ENCODE measurements around the gene BHMT. TPM values are rescaled to one million over a fixed set of nuclear protein-coding genes. Genes with fewer than 3 reads are reported as not detected.

Gene BHMT
- total and polyA plus RNA-seq, 12 donors, result 0.23 to 1.6 (median 0.57) TPM; not detected in 1

- 57 to 78% (median 63%) methylated on average over 3 of the region's 3 CpGs for WGBS, 4 donors
- no peak overlapping the region for H3K27ac ChIP-seq
- intact Hi-C loops (cut with DNase I), result no loop called here
Observed at GRCh38 chr5:79077680-79078365, 33.8 kb upstream of the BHMT start.

DNA sequence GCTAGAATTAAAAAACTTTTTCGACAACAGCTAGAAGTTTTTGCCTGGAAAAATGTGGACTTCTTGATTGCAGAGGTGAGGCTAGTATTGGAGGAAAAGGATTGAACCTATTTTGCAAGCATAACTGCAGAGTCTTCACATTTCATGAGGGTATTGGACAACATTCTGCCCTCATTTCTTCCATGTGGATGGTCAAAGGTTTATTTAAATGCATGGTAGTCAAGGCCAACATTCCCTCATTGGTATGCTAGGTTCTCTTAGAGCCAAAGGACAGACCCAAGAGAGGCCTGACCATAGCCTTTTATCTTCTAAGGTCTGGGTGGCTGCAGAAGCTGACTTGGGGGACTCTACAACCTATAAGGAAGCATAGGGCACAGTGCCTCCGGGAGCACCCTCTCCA, 30.8 kb upstream of the BHMT start:
- H3K4me1 ChIP-seq (replicated peaks in 1 of 2), result no peaks in the 10 kb centered on the region
- intact Hi-C loops (cut with DNase I), result no loop called here
- 75 to 86% (median 83%) methylated on average over 1 to 2 of the region's 2 CpGs for WGBS, 4 donors
- H3K27me3 ChIP-seq, result no peaks in the 10 kb centered on the region
- no peak overlapping the region for H3K27ac ChIP-seq
- TF ChIP-seq, protein P1, sequence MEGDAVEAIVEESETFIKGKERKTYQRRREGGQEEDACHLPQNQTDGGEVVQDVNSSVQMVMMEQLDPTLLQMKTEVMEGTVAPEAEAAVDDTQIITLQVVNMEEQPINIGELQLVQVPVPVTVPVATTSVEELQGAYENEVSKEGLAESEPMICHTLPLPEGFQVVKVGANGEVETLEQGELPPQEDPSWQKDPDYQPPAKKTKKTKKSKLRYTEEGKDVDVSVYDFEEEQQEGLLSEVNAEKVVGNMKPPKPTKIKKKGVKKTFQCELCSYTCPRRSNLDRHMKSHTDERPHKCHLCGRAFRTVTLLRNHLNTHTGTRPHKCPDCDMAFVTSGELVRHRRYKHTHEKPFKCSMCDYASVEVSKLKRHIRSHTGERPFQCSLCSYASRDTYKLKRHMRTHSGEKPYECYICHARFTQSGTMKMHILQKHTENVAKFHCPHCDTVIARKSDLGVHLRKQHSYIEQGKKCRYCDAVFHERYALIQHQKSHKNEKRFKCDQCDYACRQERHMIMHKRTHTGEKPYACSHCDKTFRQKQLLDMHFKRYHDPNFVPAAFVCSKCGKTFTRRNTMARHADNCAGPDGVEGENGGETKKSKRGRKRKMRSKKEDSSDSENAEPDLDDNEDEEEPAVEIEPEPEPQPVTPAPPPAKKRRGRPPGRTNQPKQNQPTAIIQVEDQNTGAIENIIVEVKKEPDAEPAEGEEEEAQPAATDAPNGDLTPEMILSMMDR (IDR thresholded peaks at IDR 0.05), result no peak
- no peak for TF ChIP-seq POLR2A (IDR thresholded peaks at IDR 0.05)
- no peak for DNase-seq
- H3K4me3 ChIP-seq, result no peak overlapping the region
- no peaks in the 10 kb centered on the region for H3K36me3 ChIP-seq (replicated peaks in 1 of 2)
- H3K9me3 ChIP-seq (replicated peaks in 1 of 3), result no peaks in the 10 kb centered on the region

More at GRCh38 chr5:79077680-79078365, 33.8 kb upstream of the BHMT start:
- H3K4me1 ChIP-seq (replicated peaks in 1 of 2), result no peaks in the 10 kb centered on the region
- no peaks in the 10 kb centered on the region for H3K27me3 ChIP-seq
- H3K36me3 ChIP-seq (replicated peaks in 1 of 2), result no peaks in the 10 kb centered on the region
- no peaks in the 10 kb centered on the region for H3K9me3 ChIP-seq (replicated peaks in 1 of 3)
- TF ChIP-seq POLR2A (IDR thresholded peaks at IDR 0.05), result no peak
- TF ChIP-seq, protein P1 (IDR thresholded peaks at IDR 0.05), result no peak
- no peak overlapping the region for H3K4me3 ChIP-seq
- DNase-seq, result no peak

GRCh38 chr5:79081779-79082178, 29.8 kb upstream of the BHMT start:
- no peak overlapping the region for H3K4me3 ChIP-seq
- 91 to 95% (median 94%) methylated on average over 5 of the region's 5 CpGs for WGBS, 4 donors
- TF ChIP-seq, protein P1 (IDR thresholded peaks at IDR 0.05), result no peak
- TF ChIP-seq POLR2A (IDR thresholded peaks at IDR 0.05), result no peak
- H3K9me3 ChIP-seq (replicated peaks in 1 of 3), result no peaks in the 10 kb centered on the region
- no peaks in the 10 kb centered on the region for H3K27me3 ChIP-seq
- intact Hi-C loops (cut with DNase I), result no loop called here
- no peak for DNase-seq
- no peaks in the 10 kb centered on the region for H3K36me3 ChIP-seq (replicated peaks in 1 of 2)
- H3K4me1 ChIP-seq (replicated peaks in 1 of 2), result no peaks in the 10 kb centered on the region
- H3K27ac ChIP-seq, result no peak overlapping the region

GRCh38 chr5:79086116-79086515, 25.5 kb upstream of the BHMT start:
- TF ChIP-seq, protein P1 (IDR thresholded peaks at IDR 0.05), result no peak
- TF ChIP-seq POLR2A (IDR thresholded peaks at IDR 0.05), result no peak
- Histone ChIP-seq H3K9me3 (replicated peaks in 1 of 3) (no peaks in the 10 kb centered on the region), H3K27me3 (no peaks in the 10 kb centered on the region), H3K27ac (no peak overlapping the region), H3K4me1 (replicated peaks in 1 of 2) (no peaks in the 10 kb centered on the region), H3K4me3 (no peak overlapping the region), H3K36me3 (replicated peaks in 1 of 2) (no peaks in the 10 kb centered on the region)
- DNase-seq, result no peak
- 60 to 81% (median 78%) methylated on average over 2 of the region's 2 CpGs for WGBS, 4 donors
- intact Hi-C loops (cut with DNase I), result no loop called here

Data from adrenal gland (tissue), 12 donors.